GM18909 (cell line): ENCODE data around the gene FYTTD1.

Experiments
- ATAC-seq: cut with Tn5 transposase; IDR thresholded peaks from one replicate; pipeline ENCODE4 v1.9.1; 2021; ENCODE audit warnings: mild to moderate bottlenecking; ENCODE audit not compliant: unreplicated experiment, poor library complexity

FYTTD1 gene

GRCh38 chr3:197736491-197737318, 13.0 kb upstream of the FYTTD1 start, which contains the start of gene RUBCN:
RUBCN (minus strand) TSS chr3:197736904; CDS start chr3:197736719, 185 bp downstream.
- peak; percentile 85 for ATAC-seq

DNA sequence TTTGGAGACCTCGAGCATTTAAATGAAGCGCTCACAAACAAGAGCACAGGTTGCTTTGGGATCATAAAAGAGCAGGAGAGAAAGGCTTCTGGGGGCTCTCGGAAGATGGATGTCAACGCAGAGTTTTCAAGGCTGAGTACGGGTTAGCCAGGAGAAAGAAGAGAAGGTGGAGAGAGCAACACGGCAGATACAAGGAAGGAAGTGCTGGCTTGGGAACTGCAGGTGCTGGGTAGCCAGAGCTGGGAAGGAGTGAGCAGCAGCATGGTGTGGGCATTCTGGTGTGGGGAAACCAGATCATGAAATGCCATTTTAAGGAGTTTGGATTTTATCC, 12.4 kb upstream of the FYTTD1 start:
- no peak for ATAC-seq

DNA sequence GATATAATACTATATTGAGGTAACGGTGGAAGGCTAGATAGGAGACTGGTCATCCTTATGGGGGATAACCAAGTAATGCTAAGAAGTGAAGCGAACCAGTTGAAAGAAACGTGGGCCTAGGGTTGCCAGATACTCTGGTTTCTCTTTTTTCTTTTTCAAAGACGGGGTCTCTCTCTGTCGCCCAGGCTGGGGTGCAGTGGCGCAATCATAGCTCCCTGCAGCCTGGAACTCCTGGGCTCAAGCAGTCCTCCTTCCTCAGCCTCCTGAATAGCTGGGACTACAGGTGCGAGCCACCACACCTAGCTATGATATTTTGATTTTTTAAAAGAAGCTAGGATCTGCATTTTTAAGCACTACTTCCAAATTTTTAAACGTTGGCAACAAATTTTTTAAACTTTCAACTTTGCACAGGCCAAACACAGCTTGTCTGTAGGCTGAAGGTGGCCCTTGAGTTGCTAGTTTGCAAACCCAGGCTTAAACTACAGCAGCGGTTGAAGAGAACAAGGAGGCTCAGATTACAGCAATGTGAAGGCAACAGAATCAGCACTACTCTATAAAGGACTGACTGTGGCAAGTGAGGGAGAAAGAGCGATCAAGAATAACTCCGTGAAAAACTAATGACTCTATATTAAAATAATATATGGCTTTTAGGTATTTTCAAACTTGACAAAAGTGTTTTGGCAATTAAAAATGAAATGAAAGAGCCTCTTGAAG, 11.8 kb upstream of the FYTTD1 start:
- ATAC-seq, result no peak

- ATAC-seq, result no peak
Measured at GRCh38 chr3:197742787-197743186, 6.9 kb upstream of the FYTTD1 start.

GRCh38 chr3:197746209-197746608, 3.5 kb upstream of the FYTTD1 start:
- ATAC-seq, result no peak

DNA sequence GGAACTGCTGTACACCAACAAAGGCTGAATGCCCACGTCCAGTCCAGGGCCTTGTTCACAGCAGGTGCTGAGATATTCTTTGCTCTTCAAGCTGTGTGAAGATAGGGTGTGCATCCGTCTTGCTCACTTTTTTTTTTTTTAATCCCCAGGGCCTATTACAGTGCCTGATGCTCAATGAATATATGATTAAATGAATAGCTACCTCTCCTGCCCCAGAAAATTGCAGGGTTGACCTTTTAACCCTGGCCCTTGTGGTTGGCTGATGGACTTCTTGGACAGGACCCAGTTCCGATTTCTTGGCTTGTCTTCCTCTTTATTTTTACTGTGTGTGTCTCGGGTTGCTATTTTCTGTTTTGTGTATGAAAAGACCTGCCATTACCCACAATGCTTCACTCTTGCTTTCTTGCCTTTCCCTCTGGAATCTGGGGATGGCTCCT, 2.9 kb upstream of the FYTTD1 start:
- ATAC-seq, result no peak

- no peak for ATAC-seq
Measured at GRCh38 chr3:197748597-197749314, 927 bp upstream of the FYTTD1 start.

GRCh38 chr3:197749315-197749600, 425 bp upstream of the FYTTD1 start:
- peak; percentile 30 for ATAC-seq

DNA sequence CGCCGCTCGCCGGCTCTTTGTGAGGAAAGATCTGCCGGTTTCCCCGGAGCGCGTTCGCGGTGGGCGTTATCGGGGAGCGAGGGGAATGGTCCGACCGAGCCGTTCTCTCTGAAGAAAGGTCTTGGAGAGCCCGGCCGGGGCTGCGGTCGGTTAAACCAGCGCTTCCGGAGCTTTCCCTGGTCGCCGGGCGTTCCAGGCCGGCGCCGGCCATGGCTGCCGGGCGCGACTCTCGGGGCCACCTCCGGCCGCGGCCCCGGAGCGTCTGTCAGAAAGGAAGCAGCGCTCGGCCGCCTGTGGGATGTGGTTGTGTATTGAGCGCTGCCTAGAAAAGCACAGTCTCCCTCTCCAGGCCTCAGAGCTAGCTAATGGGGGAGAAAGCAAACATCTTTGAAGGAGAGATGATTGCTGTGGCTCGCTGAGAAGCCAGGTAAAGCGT, 731 bp downstream of the FYTTD1 start:
- ATAC-seq, result peak; percentile 57

DNA sequence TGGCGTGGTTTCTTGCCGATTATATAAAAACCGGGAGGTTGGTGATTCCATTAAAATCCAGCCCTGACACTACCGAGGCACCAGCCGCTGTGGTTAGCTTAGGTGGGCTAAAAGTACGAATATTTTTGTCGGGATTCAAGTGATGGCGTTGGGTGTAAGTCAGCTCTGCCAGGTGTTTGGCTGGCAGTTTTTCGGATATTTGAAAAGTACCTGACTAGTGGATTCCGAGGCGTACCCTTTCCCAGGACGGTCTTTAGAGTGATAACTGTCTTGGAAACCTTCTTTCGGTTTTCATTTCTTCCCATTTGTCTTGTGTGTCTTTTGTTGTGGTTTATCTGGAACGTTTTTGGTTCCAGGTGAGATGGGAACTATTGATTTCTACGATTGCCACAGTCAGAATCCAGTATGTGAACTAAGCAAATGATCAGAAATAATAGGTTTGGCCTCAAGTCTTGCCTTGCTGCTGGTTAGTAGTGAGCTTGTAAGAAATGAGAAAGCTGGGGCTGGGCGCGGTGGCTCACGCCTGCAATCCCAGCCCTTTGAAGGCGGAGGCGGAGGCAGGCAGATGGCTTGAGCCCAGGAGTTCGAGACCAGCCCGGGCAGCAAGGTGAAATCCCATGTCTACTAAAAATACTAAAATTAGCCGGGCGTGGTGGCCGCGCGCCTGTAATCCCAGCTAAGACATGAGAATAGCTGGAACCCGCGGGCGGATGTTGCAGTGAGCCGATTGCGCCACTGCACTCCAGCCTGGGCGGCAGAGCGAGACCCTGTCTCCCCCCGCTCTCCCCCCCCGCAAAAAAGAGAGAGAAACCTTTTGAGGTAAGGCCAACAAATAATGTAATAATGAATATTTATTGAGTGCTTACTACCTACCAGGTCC, 1.4 kb downstream of the FYTTD1 start:
- ATAC-seq, result no peak

GRCh38 chr3:197752107-197752506, 2.4 kb downstream of the FYTTD1 start:
- ATAC-seq, result no peak

DNA sequence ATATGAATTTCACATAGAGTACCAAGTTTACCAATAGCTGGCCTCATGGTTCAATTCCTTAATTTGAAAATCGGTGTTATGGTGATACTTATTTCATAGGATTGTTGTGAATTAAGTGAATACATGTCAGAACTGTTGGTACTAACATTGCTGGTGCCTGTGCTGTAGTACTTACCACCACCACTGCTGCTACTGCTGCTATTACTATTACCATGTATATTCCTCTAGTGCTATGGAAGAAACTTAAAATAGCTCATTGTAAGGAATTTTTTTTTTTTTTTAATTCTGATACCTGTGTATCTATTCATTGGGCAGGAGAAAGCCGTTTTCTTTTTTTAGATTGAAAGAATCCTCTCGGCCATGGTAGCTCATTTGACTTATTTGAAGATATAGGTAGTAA, 3.6 kb downstream of the FYTTD1 start:
- no peak for ATAC-seq

DNA sequence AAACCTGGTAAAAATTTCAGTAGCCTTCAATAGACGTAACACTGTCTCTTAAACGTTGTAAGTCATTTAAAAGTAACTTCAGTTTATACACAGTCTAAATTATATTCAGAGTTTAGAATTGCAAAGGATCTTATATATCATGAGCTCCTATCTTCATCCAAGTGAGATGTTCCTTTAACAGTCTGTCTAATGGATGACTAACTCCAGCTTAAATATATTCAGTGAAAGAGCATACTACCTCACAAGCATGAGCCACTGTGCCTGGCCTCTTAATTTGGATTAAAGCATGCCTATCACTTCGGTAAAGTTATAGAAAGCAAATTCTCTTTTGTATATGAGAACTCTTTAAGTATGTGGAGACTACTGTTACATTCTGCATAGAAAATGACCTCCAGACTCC, 7.0 kb downstream of the FYTTD1 start:
- no peak for ATAC-seq

GRCh38 chr3:197758512-197758911, 8.8 kb downstream of the FYTTD1 start:
- no peak for ATAC-seq

DNA sequence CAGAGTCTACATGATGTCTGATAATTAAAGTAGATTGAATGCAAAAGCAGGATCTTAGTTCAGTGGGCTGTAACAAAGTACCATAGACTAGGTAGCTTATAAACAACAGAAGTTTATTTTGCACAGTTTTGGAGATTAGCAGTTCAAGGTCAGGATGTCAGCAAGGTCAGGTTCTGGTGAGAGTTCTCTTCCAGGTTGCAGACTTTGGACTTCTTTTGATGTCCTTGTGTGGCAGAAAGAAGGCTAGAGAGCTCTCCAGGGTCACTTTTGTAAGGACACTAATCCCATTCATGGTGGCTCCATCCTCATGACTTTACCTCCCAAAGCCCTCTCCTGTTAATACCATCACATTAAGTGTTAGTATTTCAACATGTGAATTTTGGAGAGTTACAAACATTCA, 12.1 kb downstream of the FYTTD1 start:
- no peak for ATAC-seq

- ATAC-seq, result no peak
Measured at GRCh38 chr3:197775317-197775716, 25.6 kb downstream of the FYTTD1 start.

DNA sequence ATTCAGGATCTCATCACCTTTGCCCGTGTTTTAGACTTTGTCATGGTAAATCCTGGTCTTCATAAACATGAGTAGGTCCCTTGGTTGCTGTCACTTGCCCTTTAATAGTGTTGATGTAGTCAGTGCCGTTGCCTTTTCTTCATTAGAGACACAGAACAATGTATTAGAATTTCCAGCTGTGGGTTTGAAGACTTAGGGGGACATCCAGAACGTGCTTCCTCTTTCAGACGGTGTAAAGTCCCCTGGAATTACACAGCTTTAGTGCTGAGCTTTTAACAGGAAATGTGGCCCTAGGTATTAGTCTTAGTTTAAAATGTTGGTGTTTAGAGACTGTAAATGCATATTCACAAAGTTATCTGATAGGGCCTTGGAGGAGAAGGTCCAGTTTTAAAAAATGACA, 32.5 kb downstream of the FYTTD1 start:
- ATAC-seq, result peak; percentile 48

DNA sequence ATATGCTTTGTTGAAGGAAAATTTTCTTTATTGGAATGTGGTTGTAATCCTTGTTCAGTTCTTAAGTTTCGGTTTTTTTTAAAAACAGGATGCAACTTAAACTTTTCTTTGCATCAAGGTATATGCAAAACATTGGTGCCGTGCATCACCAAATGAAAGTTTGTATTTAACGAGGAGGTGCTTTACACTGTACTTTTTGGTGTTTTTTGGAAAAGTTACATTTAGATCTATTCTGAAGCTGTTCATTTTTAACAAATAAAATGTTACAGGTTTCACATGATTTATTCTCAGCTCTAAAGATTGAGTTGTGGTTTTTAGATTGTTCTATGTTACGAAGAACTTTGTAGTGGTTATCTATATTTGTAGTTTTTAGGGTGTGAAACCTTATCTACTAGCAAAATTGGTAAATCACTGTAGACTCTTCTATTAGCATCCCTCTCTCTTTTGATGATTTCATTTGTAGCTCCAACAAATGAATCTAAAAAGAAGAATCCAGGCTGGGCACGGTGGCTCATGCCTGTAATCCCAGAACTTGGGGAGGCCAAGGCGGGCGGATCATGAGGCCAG, 34.4 kb downstream of the FYTTD1 start:
- ATAC-seq, result no peak

DNA sequence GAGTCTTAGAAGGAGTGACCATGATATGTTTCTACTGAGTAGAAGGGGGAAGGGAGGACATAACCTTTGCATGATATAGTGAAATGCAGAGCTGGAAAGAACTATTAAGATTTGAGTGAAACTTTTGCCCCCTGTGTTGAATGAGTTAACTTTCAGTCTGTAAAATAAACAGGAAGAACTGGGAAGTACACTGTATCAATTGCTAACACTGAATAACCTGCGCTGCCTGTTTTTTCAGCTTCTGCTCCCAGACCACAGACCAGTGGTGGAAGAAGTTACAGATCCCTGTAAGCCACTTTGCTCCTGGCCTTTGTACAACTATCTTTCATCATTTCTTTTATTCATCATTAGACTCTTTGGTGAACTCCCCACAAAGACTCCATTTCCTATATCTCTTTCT, 37.7 kb downstream of the FYTTD1 start:
- no peak for ATAC-seq

DNA sequence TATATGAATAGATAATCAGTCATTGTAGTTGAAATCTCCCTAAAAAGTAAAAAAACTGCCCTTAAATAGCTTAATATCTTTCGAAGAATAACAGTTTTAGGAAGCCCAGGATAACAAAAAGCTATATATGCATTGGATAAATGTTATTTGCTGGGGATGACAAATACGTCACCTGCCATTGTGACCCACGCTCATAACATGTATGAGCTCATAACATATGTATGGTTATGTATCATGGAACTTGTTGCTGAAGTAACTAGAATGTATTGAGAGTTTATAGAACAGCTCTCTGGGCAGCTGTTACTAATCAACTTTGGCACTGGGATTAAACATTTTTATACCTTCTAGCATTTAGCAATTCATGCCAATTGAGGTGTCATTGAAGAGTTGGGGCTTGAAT, 39.6 kb downstream of the FYTTD1 start:
- no peak for ATAC-seq
